ENCODE results near the gene EFL1.

DNA sequence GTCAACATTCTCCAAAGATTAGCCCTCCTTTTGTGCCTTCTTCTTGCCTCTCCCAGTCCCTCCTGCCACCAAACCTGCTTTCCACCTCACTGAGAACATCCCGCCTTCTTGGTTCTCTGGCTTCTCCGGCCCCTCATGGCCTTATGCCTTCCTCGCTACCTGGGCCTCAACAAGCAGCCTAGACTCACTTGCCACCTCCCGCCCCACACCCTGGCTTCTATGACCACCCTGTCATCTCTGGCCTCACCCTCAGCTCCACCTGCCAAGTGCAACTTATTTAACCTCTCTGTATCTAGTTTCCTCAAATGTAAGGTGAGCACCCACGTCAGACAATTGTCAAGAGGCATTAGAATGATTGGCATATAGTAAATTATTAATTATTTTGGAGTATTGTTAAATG, 147.9 kb downstream of the EFL1 start:
- TF ChIP-seq, protein P1, sequence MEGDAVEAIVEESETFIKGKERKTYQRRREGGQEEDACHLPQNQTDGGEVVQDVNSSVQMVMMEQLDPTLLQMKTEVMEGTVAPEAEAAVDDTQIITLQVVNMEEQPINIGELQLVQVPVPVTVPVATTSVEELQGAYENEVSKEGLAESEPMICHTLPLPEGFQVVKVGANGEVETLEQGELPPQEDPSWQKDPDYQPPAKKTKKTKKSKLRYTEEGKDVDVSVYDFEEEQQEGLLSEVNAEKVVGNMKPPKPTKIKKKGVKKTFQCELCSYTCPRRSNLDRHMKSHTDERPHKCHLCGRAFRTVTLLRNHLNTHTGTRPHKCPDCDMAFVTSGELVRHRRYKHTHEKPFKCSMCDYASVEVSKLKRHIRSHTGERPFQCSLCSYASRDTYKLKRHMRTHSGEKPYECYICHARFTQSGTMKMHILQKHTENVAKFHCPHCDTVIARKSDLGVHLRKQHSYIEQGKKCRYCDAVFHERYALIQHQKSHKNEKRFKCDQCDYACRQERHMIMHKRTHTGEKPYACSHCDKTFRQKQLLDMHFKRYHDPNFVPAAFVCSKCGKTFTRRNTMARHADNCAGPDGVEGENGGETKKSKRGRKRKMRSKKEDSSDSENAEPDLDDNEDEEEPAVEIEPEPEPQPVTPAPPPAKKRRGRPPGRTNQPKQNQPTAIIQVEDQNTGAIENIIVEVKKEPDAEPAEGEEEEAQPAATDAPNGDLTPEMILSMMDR (IDR thresholded peaks at IDR 0.05; ENCODE audit: poor library complexity, severe bottlenecking): no peak
- TF ChIP-seq TAF1 (IDR thresholded peaks at IDR 0.05; ENCODE audit: low read depth) (no peak), POLR2AphosphoS5 (IDR thresholded peaks at IDR 0.05) (no peak), RAD21 (conservative IDR thresholded peaks at IDR 0.05) (no peak), EZH2 (IDR thresholded peaks at IDR 0.05; ENCODE audit: borderline replicate concordance, insufficient read depth, low read length, poor library complexity, severe bottlenecking) (no peak)
- TF ChIP-seq, protein P2, sequence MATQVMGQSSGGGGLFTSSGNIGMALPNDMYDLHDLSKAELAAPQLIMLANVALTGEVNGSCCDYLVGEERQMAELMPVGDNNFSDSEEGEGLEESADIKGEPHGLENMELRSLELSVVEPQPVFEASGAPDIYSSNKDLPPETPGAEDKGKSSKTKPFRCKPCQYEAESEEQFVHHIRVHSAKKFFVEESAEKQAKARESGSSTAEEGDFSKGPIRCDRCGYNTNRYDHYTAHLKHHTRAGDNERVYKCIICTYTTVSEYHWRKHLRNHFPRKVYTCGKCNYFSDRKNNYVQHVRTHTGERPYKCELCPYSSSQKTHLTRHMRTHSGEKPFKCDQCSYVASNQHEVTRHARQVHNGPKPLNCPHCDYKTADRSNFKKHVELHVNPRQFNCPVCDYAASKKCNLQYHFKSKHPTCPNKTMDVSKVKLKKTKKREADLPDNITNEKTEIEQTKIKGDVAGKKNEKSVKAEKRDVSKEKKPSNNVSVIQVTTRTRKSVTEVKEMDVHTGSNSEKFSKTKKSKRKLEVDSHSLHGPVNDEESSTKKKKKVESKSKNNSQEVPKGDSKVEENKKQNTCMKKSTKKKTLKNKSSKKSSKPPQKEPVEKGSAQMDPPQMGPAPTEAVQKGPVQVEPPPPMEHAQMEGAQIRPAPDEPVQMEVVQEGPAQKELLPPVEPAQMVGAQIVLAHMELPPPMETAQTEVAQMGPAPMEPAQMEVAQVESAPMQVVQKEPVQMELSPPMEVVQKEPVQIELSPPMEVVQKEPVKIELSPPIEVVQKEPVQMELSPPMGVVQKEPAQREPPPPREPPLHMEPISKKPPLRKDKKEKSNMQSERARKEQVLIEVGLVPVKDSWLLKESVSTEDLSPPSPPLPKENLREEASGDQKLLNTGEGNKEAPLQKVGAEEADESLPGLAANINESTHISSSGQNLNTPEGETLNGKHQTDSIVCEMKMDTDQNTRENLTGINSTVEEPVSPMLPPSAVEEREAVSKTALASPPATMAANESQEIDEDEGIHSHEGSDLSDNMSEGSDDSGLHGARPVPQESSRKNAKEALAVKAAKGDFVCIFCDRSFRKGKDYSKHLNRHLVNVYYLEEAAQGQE (IDR thresholded peaks at IDR 0.05; ENCODE audit: borderline replicate concordance): no peak
